Measurements from ENCODE around the gene PSD4. TPM values are rescaled to one million over a fixed set of nuclear protein-coding genes. Genes with fewer than 3 reads are reported as not detected.

The PSD4 gene
- total RNA-seq, 2 donors from 2014 or later, result 300 to 503 TPM

DNA sequence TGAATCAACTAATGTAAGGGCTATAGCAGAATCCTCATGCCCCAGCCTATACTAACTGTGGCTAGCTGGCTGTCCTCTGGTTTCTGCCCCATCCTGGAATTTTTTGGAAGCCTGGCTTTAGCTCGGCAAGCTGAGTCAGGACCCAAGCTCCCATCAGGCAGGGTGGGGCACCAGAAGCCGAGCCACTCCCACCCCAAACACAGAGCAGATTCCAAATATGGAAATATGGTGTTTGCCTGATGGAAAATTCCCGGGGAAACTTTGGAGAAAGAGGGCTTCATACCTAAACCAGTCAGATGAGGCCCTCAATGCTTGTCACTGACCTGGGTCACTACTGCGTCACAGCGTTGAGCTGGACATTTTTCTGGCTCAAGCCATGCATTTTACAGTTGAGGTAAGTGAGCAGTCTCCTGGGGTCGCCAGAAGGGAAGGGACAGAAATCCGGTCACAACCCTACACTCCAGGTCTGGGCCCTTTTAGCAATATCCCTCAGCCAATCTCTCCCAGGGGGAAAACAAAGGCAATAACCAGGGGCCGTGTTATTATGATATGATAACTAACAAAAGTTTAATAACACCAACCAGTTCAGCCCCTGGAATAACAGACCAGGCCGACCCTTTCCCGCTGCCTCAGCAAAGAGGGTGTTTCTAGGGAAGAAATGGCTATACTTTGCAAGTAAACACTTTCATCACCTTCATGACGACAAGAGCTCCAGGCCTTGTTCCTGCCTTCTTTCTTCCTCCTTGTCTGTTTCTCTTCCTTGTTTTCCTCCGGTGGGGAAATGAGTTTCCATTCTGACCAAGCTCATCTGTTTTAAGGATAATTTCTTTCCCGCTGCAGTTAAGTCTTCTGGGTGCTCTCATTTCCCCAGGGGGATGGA is 37.7 kb downstream of the PSD4 start:
- Mint-ChIP-seq H3K9me3 (no peaks in the 10 kb centered on the region), H3K27me3 (no peaks in the 10 kb centered on the region), H3K27ac (no peak overlapping the region), H3K36me3 (ENCODE audit: low read depth) (no peaks in the 10 kb centered on the region), H3K4me3 (no peak overlapping the region), H3K4me1 (no peaks in the 10 kb centered on the region)
- no peak for ATAC-seq (replicated peaks)

DNA sequence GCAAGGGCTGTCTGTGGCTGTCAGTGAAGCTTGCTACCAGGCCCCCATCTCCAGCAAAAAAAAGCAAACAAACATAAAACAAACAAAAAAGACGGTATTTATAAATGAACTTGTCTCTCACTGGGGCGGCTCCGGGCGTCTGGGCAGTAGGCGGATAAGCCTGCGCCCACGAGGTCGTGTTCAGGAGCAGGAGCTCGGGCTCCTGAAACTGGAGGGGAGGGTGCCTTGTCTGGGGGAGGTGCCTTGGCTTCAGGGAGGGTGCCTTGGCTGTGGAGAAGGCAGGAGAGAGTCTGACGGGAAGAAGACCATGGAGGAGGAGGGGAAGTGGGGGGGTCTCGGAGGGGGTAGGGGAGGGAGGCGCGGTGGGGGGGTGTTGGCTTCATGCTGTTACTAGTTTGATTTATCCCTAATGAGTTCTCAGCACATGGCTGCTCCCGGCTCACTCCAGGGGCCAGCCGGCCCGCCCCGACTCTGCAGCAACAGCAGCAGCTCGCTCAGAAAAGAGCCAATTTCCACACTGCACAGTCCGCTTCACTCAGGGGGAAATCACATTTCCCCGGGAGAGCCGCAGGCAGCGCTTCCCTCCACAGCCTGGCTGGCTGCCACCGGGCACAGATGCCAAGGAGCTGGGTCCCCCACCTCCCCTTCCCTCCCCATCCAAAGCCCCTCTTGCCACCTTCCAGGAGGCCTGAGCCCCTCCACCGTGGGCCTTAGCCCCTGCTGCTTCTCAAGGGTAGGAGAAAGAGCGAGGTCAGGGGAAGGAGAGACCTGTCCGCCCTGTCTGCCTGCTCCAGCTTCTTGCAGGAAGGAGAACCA is 38.7 kb downstream of the PSD4 start:
- Mint-ChIP-seq H3K4me3 (no peak overlapping the region), H3K27me3 (no peaks in the 10 kb centered on the region), H3K9me3 (no peaks in the 10 kb centered on the region), H3K36me3 (ENCODE audit: low read depth) (no peaks in the 10 kb centered on the region), H3K4me1 (peaks cover 9% of the 10 kb centered on the region), H3K27ac (no peak overlapping the region)
- ATAC-seq (replicated peaks), result no peak

DNA sequence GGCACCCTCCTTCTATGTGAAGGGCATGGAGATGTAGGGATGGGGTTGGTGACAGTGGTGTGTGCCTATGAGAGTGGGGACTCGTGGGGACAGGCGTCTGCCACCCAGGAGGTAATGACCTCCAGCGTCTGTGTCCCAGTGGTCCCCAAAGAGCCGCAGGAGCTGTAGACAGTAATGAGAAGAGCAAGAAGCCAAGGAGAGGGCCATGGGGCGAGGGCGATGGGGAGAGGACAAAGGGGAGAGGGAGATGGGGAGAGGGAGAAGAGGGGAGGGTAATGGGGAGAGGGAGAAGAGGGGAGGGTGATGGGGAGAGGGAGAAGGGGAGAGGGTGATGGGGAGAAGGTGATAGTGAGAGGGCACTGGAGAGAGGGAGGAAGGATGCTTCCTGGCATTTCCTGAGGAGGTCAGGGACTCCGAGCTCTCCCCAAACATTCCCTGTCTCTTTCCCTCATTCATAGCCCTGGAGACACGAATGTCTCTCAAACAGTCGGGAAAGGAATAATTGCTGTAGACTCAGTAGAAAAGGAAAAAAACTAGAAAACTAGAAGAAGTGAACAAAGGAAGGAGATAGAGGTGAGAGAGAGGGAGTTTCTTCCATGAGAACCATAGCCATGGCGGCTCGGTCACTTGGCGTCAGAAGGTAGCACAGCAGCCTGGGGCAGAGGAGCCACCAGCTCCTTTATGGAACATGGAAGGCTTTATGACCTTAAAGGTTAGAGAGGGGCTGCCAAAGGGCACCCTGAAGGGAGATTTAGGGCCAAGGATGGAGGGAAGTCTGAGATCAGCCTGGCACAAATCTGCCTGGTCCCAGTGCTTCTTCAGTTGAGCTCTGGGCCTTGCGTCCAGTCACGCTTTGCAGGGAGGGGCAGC is 39.5 kb downstream of the PSD4 start:
- H3K27me3 Mint-ChIP-seq, result no peaks in the 10 kb centered on the region
- no peaks in the 10 kb centered on the region for H3K9me3 Mint-ChIP-seq
- no peak for ATAC-seq (replicated peaks)
- H3K4me3 Mint-ChIP-seq, result no peak overlapping the region
- no peaks in the 10 kb centered on the region for H3K36me3 Mint-ChIP-seq (ENCODE audit: low read depth)
- H3K27ac Mint-ChIP-seq, result peak overlapping the region; percentile 33
- H3K4me1 Mint-ChIP-seq, result peaks cover 14% of the 10 kb centered on the region

DNA sequence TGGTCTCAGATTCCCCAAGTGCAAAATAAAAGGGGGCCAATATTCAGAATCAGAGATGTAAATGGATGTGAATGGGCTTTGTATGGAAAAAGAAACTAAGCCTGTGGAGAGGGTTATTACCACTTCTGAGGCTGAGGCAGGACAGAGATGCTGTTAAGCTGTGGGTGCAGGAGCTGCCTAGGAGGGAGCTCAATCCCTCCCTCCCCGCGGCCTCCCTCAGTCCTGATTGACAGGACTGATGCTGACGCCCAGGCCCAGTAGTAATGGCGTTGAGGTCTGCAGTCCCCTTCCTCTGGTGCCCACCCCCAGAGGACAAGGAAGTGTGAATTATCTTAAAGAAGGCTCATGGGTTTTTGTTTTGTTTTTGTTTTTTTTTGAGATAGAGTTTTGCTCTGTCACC is 40.4 kb downstream of the PSD4 start:
- Mint-ChIP-seq H3K4me1 (peaks cover 14% of the 10 kb centered on the region), H3K27ac (peak overlapping the region; percentile 56), H3K27me3 (no peaks in the 10 kb centered on the region), H3K4me3 (no peak overlapping the region), H3K36me3 (ENCODE audit: low read depth) (no peaks in the 10 kb centered on the region), H3K9me3 (no peaks in the 10 kb centered on the region)
- no peak for ATAC-seq (replicated peaks)

DNA sequence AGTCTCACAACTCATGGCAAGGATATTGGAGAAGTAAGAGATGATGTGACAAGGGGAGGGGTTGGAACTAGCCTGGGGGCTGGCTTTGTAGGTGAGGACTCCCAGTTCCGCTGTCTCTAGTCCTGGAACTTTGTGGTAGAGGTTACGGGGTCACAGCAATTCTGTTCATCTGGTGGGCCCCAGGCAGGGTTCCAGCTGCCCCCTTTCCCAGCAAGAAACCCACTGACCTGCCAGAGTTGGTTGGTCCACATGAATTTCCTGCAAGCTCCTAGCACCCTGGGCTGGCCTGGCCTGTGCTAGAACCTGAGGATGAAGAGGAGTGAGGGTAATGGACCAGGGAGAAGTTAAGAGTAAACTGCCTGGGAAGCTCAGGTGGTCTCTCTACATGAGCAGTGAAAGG is 41.3 kb downstream of the PSD4 start:
- ATAC-seq (replicated peaks), result no peak
- Mint-ChIP-seq H3K4me3 (no peak overlapping the region), H3K27ac (peak overlapping the region; percentile 56), H3K4me1 (peaks cover 14% of the 10 kb centered on the region), H3K27me3 (no peaks in the 10 kb centered on the region), H3K36me3 (ENCODE audit: low read depth) (no peaks in the 10 kb centered on the region), H3K9me3 (no peaks in the 10 kb centered on the region)

DNA sequence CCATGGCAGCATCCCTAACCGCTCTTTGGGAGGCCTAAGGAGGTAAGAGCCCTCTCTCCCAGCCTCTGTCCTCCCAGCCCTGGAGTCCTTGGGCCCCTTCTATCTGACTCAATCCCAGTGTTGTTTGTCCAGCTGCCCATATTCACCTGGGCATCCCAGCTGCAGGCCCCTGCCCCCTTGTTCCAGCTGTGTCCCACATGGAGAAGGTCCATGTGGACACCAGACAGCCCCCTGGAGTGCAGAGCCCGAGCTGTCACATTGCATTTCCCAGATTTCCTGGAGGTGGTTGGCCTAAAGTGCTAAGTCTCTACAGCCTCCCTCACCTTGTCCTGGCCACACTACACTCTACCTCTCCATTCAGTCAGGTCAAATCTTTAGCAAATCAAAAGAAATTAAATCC is 42.5 kb downstream of the PSD4 start:
- Mint-ChIP-seq H3K9me3 (no peaks in the 10 kb centered on the region), H3K36me3 (ENCODE audit: low read depth) (no peaks in the 10 kb centered on the region), H3K27ac (no peak overlapping the region), H3K4me3 (no peak overlapping the region), H3K27me3 (no peaks in the 10 kb centered on the region), H3K4me1 (peaks cover 14% of the 10 kb centered on the region)
- ATAC-seq (replicated peaks), result no peak

DNA sequence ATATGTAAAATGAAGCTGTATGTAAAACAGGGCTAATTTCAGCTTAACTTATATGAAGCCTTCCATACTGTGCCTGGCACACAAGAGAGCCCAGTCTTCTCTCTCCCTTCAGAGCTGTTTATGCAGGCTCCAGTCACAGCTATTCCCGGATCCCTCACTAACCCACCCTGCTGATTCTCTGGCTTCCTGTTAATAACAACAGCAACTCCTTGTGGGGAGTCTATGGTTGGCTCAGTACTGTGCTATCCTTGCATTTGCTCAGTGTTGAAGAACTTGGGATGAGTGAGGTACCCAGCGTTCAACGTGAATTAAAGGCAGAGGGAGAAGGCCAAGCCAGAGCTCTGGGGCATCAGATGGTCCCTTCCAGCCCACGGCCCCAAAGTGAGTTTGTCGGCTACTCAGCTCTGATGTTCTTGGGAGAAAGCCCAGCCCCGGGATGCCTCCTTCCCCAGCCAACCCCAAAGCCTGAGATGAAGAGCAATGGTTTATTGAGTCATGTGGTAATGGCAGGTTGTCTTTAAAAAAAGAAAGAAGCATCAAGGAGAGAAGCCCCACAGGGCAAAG is 43.2 kb downstream of the PSD4 start:
- H3K9me3 Mint-ChIP-seq, result no peaks in the 10 kb centered on the region
- H3K4me1 Mint-ChIP-seq, result peaks cover 14% of the 10 kb centered on the region
- H3K27me3 Mint-ChIP-seq, result no peaks in the 10 kb centered on the region
- ATAC-seq (replicated peaks), result no peak
- H3K4me3 Mint-ChIP-seq, result no peak overlapping the region
- H3K27ac Mint-ChIP-seq, result peak overlapping the region; percentile 65
- no peaks in the 10 kb centered on the region for H3K36me3 Mint-ChIP-seq (ENCODE audit: low read depth)

DNA sequence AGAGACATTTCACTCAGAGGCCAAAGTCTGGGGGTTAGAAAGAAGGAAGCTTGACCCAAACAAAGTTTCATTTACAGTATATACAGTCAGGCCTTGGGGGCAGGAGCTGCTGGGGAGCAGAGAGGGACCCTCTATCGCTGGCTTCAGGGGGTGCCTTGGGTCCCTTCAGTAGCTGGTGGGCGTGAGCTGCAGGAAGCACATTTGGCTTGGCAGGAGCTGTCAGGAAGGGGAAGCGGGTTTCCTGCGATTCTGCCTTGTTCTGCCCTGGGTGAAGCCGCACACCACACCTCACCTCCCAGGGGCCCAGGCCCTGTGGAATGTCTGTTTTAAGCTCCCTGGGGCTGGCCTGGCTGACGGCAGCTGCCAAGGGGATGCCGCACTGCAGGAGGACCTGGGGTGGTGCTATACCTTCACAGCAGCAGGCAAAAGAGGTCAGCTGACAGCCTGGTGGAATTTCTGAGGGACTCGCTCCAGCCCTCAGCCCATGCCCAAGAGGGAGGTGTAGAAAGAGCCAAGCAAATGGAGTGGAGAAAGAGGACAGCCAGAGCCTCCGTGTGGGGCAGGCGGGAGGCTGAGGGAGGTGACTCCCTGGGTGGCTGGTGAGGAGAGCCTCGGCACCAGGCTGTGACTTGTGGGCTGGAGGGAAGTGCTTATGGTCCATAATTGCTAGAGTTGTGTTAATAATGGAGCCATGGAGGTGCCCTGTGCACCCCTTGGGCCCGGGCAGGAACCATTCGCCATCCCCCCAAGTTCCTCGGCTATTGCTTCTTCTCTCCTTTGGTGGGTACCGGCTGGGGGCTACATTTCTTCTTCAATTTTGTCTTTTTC is 43.9 kb downstream of the PSD4 start:
- H3K27ac Mint-ChIP-seq, result peak overlapping the region; percentile 65
- H3K9me3 Mint-ChIP-seq, result no peaks in the 10 kb centered on the region
- H3K4me3 Mint-ChIP-seq, result no peak overlapping the region
- H3K27me3 Mint-ChIP-seq, result no peaks in the 10 kb centered on the region
- no peak for ATAC-seq (replicated peaks)
- H3K4me1 Mint-ChIP-seq, result peaks cover 14% of the 10 kb centered on the region
- H3K36me3 Mint-ChIP-seq (ENCODE audit: low read depth), result no peaks in the 10 kb centered on the region

DNA sequence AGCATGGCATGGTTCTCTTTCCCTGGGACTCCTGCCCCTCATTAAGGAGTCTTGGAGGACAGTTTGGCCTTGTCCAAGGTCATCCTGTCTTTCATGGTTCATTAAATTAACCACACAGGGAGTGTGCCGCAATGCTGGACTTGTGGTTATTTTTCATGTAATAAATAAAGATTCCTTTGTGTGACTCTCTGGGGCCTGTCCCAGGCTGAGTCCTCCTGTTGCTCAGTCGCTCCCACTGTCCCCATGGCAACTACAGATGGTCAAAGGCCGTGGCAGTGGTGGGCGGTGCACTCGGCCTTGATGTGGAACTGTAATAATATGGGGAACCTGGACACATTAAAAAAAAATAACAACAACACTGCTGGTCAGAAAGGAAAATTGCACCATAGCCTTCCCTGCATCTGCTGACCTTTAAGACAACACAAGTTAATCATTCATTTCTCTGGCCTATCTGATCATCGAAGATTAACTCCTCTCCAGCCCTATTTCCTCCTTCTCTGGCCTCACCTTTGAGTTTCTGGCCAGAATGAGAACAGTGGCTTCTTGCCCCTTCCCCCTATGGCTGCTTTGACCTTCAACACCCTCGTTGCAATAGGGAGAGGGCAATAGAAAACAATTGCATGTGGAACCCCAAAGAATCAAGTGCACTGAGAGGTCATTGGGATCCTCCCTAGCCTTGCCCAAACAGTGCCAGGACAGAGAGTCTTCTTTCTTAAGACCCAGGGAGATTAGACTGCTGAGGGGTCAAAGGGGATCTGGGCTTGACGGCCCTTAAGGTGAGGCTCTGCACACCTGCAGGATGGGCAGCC is 44.7 kb downstream of the PSD4 start:
- H3K27ac Mint-ChIP-seq, result no peak overlapping the region
- H3K4me3 Mint-ChIP-seq, result no peak overlapping the region
- H3K4me1 Mint-ChIP-seq, result peaks cover 14% of the 10 kb centered on the region
- no peaks in the 10 kb centered on the region for H3K9me3 Mint-ChIP-seq
- H3K27me3 Mint-ChIP-seq, result no peaks in the 10 kb centered on the region
- no peak for ATAC-seq (replicated peaks)
- H3K36me3 Mint-ChIP-seq (ENCODE audit: low read depth), result no peaks in the 10 kb centered on the region

DNA sequence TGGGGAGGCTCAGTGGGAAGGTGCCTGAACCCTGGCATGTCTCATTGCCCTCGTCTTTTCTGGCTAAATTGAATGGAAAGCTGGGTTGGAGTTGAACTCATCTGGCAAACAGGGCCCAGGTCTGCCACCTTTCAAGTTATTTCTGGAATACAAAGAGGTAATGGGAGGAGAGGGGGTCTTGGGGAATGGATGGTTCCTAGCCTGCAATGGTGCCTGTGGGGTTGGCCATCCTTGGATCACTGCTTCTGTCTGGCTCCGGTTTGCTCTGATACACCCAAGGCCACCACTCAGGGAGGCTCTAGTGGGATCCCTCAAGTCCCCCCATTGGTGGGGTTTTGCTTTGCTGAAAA is 45.3 kb downstream of the PSD4 start:
- no peak overlapping the region for H3K4me3 Mint-ChIP-seq
- peaks cover 14% of the 10 kb centered on the region for H3K4me1 Mint-ChIP-seq
- H3K27me3 Mint-ChIP-seq, result no peaks in the 10 kb centered on the region
- H3K27ac Mint-ChIP-seq, result no peak overlapping the region
- ATAC-seq (replicated peaks), result no peak
- no peaks in the 10 kb centered on the region for H3K9me3 Mint-ChIP-seq
- H3K36me3 Mint-ChIP-seq (ENCODE audit: low read depth), result no peaks in the 10 kb centered on the region

DNA sequence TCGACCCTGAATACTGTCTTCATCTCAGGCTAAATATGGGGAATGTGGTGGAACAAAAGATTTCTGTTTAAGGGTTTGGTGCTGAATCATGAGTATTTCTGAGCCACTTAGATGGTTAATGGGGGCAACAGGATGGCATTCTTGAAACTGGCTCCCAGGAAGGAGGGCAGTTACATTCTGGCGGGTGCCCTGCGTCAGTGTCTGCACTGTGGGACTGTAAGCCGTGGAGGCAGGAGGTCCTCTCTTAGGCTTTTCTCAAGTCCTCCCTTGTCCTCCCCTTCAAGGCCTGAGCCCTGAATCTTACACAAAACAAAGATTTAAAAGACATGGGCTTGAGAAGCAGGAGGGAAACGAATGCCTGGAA is 45.7 kb downstream of the PSD4 start:
- no peaks in the 10 kb centered on the region for H3K36me3 Mint-ChIP-seq (ENCODE audit: low read depth)
- ATAC-seq (replicated peaks), result no peak
- no peak overlapping the region for H3K4me3 Mint-ChIP-seq
- no peaks in the 10 kb centered on the region for H3K27me3 Mint-ChIP-seq
- H3K9me3 Mint-ChIP-seq, result no peaks in the 10 kb centered on the region
- H3K27ac Mint-ChIP-seq, result no peak overlapping the region
- H3K4me1 Mint-ChIP-seq, result peaks cover 14% of the 10 kb centered on the region

DNA sequence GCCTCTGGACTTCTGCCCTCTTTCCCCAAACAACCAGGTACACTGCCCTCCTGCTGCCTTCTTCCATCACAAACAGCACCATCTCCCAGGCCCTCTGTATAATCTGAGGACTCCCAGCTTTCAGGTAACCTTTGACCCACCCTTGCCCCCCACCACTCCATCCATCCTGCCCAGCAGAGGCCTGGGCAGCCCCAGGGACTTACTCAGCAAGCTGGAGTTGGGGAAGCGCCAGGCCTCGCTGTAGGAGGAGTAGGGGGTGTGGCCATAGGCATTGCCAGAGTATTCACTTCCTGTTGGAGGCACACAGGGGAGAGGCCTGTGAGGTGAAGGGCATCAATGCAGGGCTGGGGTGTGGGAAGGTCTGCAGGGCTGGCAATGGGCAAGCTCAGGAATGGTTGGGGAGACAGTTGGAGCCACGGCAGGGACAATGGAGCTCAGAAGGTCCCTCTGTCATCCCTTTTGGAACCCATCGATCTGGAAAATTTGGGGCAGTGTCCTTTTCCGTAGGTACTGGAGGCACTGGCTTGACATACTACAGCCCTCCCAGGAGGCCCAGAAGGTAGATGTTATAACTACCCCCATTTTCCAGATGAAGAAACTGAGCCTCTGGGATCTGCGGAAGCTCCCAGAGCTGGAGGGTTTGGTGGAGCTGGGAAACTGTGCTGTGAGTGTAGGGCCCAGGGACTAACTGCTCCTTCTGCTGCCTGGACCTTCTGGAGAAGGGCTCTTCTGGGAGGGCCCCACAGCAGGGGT is 46.3 kb downstream of the PSD4 start:
- Mint-ChIP-seq H3K36me3 (ENCODE audit: low read depth) (no peaks in the 10 kb centered on the region), H3K27me3 (no peaks in the 10 kb centered on the region), H3K27ac (no peak overlapping the region), H3K4me3 (no peak overlapping the region), H3K4me1 (peaks cover 14% of the 10 kb centered on the region), H3K9me3 (no peaks in the 10 kb centered on the region)
- ATAC-seq (replicated peaks), result peak; percentile 31

Measured in activated T-helper 17 cell treated with anti-CD3 and anti-CD28 coated beads, Interleukin-2, amount 50 U/mL, for 72 hours (primary cell).